ENCODE results near the gene CTNNBL1. TPM values are rescaled to one million over a fixed set of nuclear protein-coding genes. Genes with fewer than 3 reads are reported as not detected.

CTNNBL1 gene
- total RNA-seq, 4 donors from 2014 or later = 25.5 to 38.4 (median 35.1) TPM

DNA sequence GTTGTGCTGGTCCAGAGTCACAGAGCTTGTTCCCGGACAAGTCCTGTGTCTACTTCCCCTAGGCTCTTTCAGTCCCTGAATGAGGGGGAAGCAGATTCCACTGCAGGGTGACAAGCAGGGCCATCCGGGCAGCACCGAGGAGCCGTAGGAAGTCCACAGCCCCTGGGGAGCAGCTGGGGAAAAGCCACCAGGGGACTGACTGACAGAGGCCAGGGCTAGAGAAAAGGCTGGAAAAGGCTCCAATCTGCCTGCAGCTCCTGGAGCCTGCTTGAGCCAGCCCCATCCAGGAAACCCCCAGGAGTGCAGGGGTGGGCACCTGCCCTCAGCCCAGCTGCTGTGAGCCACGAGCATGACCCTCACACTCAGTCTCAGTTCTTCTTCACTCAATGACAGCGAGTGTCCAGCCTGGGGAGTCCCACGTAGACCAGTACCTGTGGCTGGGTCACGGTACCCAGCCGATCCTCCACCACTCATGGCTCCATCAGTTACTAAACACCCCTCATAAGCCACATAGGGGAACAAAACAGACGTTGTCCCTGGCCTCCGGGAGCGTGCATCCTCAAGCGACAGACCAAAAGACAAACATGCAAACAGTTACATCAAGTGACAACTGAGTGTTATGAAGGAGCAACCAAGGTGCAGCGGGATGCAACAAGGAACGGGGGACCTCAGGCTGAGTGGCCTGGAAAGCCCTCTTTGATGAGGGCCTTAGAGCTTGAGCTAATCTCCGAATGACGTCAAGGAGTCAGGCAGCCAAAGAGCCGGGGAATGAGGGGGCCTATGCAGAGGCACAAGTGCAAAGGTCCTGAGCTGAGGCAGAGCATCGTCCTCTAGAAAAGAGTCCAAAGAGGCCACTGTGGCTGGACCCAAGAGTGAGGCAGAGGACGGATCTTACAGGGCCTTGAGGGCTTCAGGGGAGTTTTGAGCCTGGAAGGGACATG, 184.3 kb downstream of the CTNNBL1 start:
- H3K4me3 ChIP-seq = no peak overlapping the region
- no peaks in the 10 kb centered on the region for H3K4me1 ChIP-seq
- H3K27me3 ChIP-seq = peaks cover 0 to 8% of the 10 kb centered on the region in 2 donors
- H3K36me3 ChIP-seq = peaks cover 0 to 28% (median 0%) of the 10 kb centered on the region in 3 donors
- TF ChIP-seq POLR2A (IDR thresholded peaks at IDR 0.05) = no peak
- no peak for TF ChIP-seq EP300 (IDR thresholded peaks at IDR 0.05)
- TF ChIP-seq CTCF (IDR thresholded peaks at IDR 0.05) = no peak
- no peaks in the 10 kb centered on the region for H3K9me3 ChIP-seq
- no peak for DNase-seq (ENCODE audit: low spot score in 2 of 2)
- no peak overlapping the region for H3K27ac ChIP-seq
- whole genome bisulfite sequencing, 2 donors = 57 to 62% methylated on average over 16 to 20 of the region's 20 CpGs

DNA sequence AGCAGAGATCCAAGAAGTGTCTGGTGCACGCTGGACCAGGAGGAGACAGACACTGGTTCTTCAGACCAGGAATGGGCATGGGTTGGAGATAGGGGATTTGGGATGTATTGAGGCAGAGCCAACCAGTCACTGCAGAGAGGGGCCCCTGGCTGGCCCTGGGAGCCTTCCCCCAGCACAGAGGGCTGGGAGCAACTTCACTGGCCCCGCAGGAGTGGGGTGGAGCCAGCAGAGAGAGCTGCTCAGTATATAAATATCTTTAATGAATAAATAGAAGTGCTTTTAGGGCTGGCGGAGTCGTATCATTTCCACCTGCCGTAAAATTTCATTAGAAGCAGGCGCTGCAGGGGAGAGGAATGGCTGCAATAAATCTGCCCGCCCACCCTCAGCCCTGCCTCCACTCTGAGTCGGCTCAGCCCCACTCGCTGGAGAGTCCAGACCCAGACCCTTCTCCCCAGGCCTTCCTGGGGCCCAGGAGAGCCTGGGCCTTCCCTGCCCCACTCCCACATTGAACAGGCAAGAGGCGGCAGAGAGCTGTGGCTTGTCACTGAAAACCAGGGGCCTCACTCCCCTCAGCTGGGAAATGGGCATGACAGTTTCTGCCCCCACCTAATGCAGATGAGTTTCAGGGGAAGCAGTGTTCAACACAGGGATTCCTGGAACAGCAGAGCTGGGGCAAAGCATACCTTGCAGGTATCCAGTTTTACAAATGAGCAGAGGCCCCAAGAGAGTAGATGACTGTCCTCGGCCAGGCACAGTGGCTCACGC, 185.2 kb downstream of the CTNNBL1 start:
- no peak for DNase-seq (ENCODE audit: low spot score in 2 of 2)
- 64% methylated on average over 12 of the region's 12 CpGs for WGBS, 2 donors

DNA sequence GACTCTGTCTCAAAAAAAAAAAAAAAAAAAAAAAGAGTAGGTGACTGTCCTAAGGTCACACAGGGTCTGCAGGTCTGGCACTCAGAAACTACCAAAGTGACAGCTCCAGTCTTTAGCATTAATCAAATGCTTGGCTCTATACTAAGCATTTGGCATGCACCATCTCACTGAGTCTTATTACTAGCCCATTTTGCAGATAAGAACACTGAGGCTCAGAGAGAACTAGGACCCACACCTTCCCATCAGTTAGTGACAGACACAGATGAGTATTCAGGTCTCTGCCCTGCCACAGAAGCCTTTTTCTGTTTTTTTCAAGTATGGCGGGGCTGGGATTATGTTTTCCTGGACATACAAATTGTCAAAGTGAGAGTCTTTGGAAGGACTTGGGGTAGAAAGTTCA, 186.0 kb downstream of the CTNNBL1 start:
- Histone ChIP-seq H3K27ac (no peak overlapping the region), H3K4me3 (no peak overlapping the region), H3K27me3 (peaks cover 0 to 19% of the 10 kb centered on the region in 2 donors), H3K9me3 (no peaks in the 10 kb centered on the region), H3K36me3 (peaks cover 0 to 10% (median 0%) of the 10 kb centered on the region in 3 donors), H3K4me1 (no peaks in the 10 kb centered on the region)
- DNase-seq (ENCODE audit: low spot score in 2 of 2) = no peak
- TF ChIP-seq EP300 (IDR thresholded peaks at IDR 0.05) (no peak), CTCF (IDR thresholded peaks at IDR 0.05) (no peak), POLR2A (IDR thresholded peaks at IDR 0.05) (no peak)
- 90 to 100% methylated on average over 1 of the region's 1 CpG for WGBS, 2 donors

More for the DNA sequence above, 185.2 kb downstream of the CTNNBL1 start:
- TF ChIP-seq CTCF (IDR thresholded peaks at IDR 0.05) (no peak), POLR2A (IDR thresholded peaks at IDR 0.05) (no peak)
- no peaks in the 10 kb centered on the region for H3K4me1 ChIP-seq
- H3K27ac ChIP-seq = no peak overlapping the region
- H3K9me3 ChIP-seq = no peaks in the 10 kb centered on the region
- peaks cover 0 to 19% (median 0%) of the 10 kb centered on the region in 3 donors for H3K36me3 ChIP-seq
- no peak overlapping the region for H3K4me3 ChIP-seq
- peaks cover 0 to 12% of the 10 kb centered on the region in 2 donors for H3K27me3 ChIP-seq

DNA sequence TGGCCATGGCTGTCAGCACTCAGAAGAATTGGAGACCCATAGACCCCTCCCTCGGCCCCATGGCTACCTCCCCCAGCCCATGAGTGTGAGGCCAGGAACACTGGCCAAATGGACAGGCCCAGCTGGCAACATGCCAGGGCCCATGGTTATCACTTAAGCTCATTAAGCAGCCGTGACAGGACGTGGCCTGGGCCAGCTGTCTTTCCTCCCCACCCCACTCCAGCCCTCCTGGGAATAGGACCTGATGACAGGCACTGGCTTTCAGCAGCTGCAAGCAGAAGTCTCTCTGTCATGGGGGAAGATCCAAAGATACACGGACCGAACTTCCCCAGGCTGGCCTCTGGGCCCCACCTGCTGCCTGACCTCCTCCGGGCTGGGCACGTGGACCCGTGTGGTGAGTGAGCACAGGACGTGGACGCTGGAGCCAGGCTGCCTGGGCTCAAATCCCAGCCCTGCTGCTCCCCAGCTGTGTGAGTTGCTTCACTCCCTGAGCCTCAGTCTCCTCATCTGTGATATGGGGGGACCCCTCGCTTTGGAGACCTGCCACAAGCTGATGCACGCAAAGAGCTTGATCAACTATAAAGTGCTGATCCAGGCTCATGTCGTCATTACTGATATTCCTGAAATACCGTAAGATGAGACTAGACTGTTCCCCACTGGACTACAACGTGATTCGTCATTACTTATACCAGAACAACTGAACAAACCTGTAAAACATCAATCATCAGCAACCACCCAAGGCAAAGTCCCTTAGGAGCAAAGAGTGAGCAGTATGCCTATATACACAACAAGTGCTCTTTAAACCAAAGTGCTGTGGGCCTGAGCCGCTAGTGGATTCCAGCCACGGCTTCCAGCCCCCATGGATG, 187.1 kb downstream of the CTNNBL1 start:
- TF ChIP-seq CTCF (IDR thresholded peaks at IDR 0.05) (no peak), EP300 (IDR thresholded peaks at IDR 0.05) (no peak), POLR2A (IDR thresholded peaks at IDR 0.05) (no peak)
- no peak for DNase-seq (ENCODE audit: low spot score in 2 of 2)
- H3K4me3 ChIP-seq = no peak overlapping the region
- H3K27ac ChIP-seq = no peak overlapping the region
- peaks cover 0 to 24% of the 10 kb centered on the region in 2 donors for H3K27me3 ChIP-seq
- WGBS, 2 donors = 62 to 64% methylated on average over 17 to 18 of the region's 18 CpGs
- no peaks in the 10 kb centered on the region for H3K9me3 ChIP-seq
- H3K4me1 ChIP-seq = no peaks in the 10 kb centered on the region
- H3K36me3 ChIP-seq = no peaks in the 10 kb centered on the region
